GM13976 (cell line): ENCODE data around the gene LALBA.
"Not testable (repeated sequence)": the region's sequence is repeated elsewhere in the genome, so short reads cannot be mapped to it uniquely, and the experiment has no call there.

Source experiments
- DNase-seq: peaks from one replicate; pipeline ENCODE4 v3.0.0; 2012; ENCODE audit warnings: low spot score
- CTCF ChIP-seq: IDR thresholded peaks from 2 replicates; pipeline ENCODE4 v1.5.1; 2012; ENCODE audit warnings: borderline replicate concordance, mild to moderate bottlenecking; ENCODE audit not compliant: insufficient read depth; ENCODE audit errors: extremely low read depth, missing control alignments, control extremely low read depth
- in situ Hi-C: fragments of 300-500 bp; cut with MboI; formaldehyde crosslinking; loops from one replicate; pipeline ENCODE4 v1.12.0; 2022; ENCODE audit warnings: low sequenced_read_pairs, mixed read lengths, inconsistent platforms; ENCODE audit not compliant: unreplicated experiment

The LALBA gene

GRCh38 chr12:48567731-48568130, 2.1 kb downstream of the LALBA start:
- in situ Hi-C loops = no loop called here
- no peak for DNase-seq
- TF ChIP-seq CTCF = no peak

- no peak for TF ChIP-seq CTCF
- in situ Hi-C loops = no loop called here
- DNase-seq = no peak
These were observed 11.9 kb downstream of the LALBA start for GRCh38 chr12:48557919-48558318.

- no peak for DNase-seq
- no peak for TF ChIP-seq CTCF
- in situ Hi-C loops = no loop called here
These were observed 13.2 kb downstream of the LALBA start for GRCh38 chr12:48556631-48557030.

GRCh38 chr12:48553666-48554343, 16.0 kb downstream of the LALBA start:
- in situ Hi-C loops, DNase-seq: not testable (repeated sequence)

GRCh38 chr12:48551636-48552035, 18.2 kb downstream of the LALBA start:
- DNase-seq, in situ Hi-C loops: not testable (repeated sequence)

GRCh38 chr12:48547012-48547411, 22.8 kb downstream of the LALBA start:
- DNase-seq, in situ Hi-C loops: not testable (repeated sequence)

- DNase-seq = no peak
- in situ Hi-C loops = no loop called here
- no peak for TF ChIP-seq CTCF
These were observed 23.9 kb downstream of the LALBA start for GRCh38 chr12:48545833-48546469.

- TF ChIP-seq CTCF = peak; percentile 65
- DNase-seq = peak; percentile 42
- in situ Hi-C loops = loop anchor here (5.0 kb wide), 1 partner anchor 75 kb away; no protein-coding TSS in a partner anchor
These were observed 27.4 kb downstream of the LALBA start for GRCh38 chr12:48542300-48542928.
